HL-60 (cell line): ENCODE measurements around the gene ZNF57.

ENCODE experiments used
- DNase-seq, 2 experiments: peaks; one replicate each; pipeline ENCODE4 v3.0.0-alpha.2; 2010 to 2020; ENCODE audit warnings: low read depth in 1 of 2, low spot score in 1 of 2
- H3K27ac ChIP-seq: fragments of 250-450 bp; sonication (Bioruptor Pico); replicated peaks from 2 replicates; pipeline ENCODE4 v1.5.1; 2020; ENCODE audit warnings: mild to moderate bottlenecking, moderate library complexity
- H3K27me3 ChIP-seq: fragments of 250-450 bp; sonication (Bioruptor Pico); 2 replicates; pipeline ENCODE4 v1.5.1; 2021; ENCODE audit warnings: mild to moderate bottlenecking, moderate library complexity; ENCODE audit not compliant: insufficient read depth, poor library complexity, severe bottlenecking
- H3K4me3 ChIP-seq: replicated peaks from 2 replicates; pipeline ENCODE4 v1.5.1; 2011; ENCODE audit warnings: mild to moderate bottlenecking, control low read depth, low read length; ENCODE audit not compliant: insufficient read depth
- CTCF ChIP-seq: IDR thresholded peaks from one replicate; pipeline ENCODE4 v1.5.1; 2011; ENCODE audit warnings: low read length, control low read depth, inconsistent platforms; ENCODE audit not compliant: insufficient read depth
- GABPA ChIP-seq: IDR thresholded peaks from 2 replicates; pipeline ENCODE4 v1.6.1; 2012; ENCODE audit warnings: low read depth
- POLR2AphosphoS5 ChIP-seq: IDR thresholded peaks from 2 replicates; pipeline ENCODE4 v1.6.1; 2012; ENCODE audit warnings: low read depth
- SPI1 ChIP-seq: IDR thresholded peaks from 2 replicates; pipeline ENCODE4 v1.6.1; 2012; ENCODE audit warnings: low read depth, mild to moderate bottlenecking, borderline replicate concordance
- TF ChIP-seq, protein P1 (sequence below): IDR thresholded peaks from 2 replicates; pipeline ENCODE4 v1.6.1; 2012; ENCODE audit warnings: low read depth; ENCODE audit not compliant: insufficient replicate concordance

ZNF57 gene

DNA sequence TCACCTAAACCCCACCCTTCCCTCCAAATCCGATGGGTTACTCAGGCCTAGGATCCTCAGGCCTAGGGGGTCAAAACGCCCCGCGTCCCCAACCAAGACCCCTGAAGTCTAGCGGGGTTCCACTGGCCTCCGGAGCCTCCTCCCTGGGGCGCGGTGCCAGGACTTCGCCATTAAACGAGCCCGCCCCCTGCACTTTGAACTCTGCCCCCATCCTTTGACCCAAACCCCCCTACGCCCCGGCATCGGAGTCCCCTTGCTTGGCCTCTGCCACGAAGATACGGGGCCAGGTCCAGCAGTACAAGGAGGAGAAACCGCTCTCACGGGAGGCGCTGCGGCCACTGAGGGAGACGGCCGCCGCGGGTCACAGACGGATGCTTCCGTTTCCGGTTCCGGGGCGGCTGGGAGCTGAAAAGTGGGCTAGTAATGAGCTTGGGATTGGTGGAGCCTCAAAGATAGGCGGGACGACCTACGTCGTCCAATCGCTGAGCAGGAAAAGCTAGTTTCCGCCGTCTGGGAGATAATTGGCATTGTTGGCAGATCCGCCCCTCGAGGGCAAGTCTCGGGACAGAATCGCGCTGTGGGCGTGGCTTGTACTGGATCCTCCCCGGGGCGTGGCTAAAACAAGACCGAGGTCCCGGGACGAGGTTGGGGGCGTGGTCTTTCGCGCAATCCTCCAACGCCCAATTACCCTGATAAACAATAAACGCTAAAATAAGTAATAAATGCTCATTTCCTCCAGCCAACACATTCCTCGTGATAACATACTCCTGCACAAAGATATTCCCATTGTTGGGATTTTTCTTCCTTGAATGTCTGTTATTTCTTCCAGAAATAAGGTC, 49.8 kb downstream of the ZNF57 start:
- TF ChIP-seq GABPA (peak; percentile 99), POLR2AphosphoS5 (peak; percentile 92), SPI1 (no peak), CTCF (no peak)
- peak; percentile 99 to 100 for DNase-seq
- Histone ChIP-seq H3K27ac (peak overlapping the region; percentile 91), H3K27me3 (no peaks in the 10 kb centered on the region), H3K4me3 (peak overlapping the region; percentile 93)

- Histone ChIP-seq H3K27me3 (no peaks in the 10 kb centered on the region), H3K27ac (no peak overlapping the region), H3K4me3 (no peak overlapping the region)
- DNase-seq = no peak
- no peak for TF ChIP-seq GABPA
- no peak for TF ChIP-seq POLR2AphosphoS5
- TF ChIP-seq, protein P1, sequence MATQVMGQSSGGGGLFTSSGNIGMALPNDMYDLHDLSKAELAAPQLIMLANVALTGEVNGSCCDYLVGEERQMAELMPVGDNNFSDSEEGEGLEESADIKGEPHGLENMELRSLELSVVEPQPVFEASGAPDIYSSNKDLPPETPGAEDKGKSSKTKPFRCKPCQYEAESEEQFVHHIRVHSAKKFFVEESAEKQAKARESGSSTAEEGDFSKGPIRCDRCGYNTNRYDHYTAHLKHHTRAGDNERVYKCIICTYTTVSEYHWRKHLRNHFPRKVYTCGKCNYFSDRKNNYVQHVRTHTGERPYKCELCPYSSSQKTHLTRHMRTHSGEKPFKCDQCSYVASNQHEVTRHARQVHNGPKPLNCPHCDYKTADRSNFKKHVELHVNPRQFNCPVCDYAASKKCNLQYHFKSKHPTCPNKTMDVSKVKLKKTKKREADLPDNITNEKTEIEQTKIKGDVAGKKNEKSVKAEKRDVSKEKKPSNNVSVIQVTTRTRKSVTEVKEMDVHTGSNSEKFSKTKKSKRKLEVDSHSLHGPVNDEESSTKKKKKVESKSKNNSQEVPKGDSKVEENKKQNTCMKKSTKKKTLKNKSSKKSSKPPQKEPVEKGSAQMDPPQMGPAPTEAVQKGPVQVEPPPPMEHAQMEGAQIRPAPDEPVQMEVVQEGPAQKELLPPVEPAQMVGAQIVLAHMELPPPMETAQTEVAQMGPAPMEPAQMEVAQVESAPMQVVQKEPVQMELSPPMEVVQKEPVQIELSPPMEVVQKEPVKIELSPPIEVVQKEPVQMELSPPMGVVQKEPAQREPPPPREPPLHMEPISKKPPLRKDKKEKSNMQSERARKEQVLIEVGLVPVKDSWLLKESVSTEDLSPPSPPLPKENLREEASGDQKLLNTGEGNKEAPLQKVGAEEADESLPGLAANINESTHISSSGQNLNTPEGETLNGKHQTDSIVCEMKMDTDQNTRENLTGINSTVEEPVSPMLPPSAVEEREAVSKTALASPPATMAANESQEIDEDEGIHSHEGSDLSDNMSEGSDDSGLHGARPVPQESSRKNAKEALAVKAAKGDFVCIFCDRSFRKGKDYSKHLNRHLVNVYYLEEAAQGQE = no peak
These were observed 52.3 kb downstream of the ZNF57 start for GRCh38 chr19:2952953-2953481.

DNA sequence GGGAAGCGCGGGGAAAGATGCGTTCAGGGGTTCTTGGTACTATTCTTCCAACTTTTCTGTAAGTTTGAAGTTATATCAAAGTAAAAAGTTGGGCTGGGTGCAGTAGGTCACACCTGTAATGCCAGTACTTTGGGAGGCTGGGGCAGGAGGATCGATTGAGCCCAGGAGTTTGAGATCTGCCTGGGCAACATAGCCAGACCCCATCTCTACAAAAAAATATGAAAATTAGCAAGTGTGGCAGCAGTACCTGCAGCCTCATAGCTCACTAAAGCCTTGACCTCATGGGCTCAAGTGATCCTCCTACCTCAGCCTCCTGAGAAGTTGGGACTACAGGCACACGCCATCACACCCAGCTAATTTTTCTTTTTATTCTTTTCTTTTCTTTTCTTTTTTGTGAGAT, 56.4 kb downstream of the ZNF57 start:
- Histone ChIP-seq H3K4me3 (no peak overlapping the region), H3K27me3 (no peaks in the 10 kb centered on the region), H3K27ac (no peak overlapping the region)
- DNase-seq = no peak
- no peak for TF ChIP-seq SPI1
- TF ChIP-seq CTCF = no peak
- no peak for TF ChIP-seq POLR2AphosphoS5
- TF ChIP-seq, protein P1 = no peak
- no peak for TF ChIP-seq GABPA

- TF ChIP-seq GABPA (no peak), POLR2AphosphoS5 (no peak), SPI1 (no peak), CTCF (no peak)
- TF ChIP-seq, protein P1 = no peak
- Histone ChIP-seq H3K4me3 (no peak overlapping the region), H3K27ac (no peak overlapping the region), H3K27me3 (no peaks in the 10 kb centered on the region)
- DNase-seq = no peak
These were observed 59.4 kb downstream of the ZNF57 start for GRCh38 chr19:2960120-2960519.
